Lower lobe of right lung (tissue), 2 donors: ENCODE data around the gene SFRP4. TPM values are rescaled to one million over a fixed set of nuclear protein-coding genes. Genes with fewer than 3 reads are reported as not detected.

Source experiments
- ATAC-seq, 2 donors: fragments of 200-7000 bp; cut with Tn5 transposase; one replicate each; pipeline ENCODE4 v1.9.1; 2020 to 2022; ENCODE audit warnings: mild to moderate bottlenecking in 2 of 2, moderate library complexity in 2 of 2
- DNase-seq: peaks from one replicate; pipeline ENCODE4 v3.0.0-alpha.2; 2020
- H3K27ac ChIP-seq: fragments of 200-600 bp; one replicate; pipeline ENCODE4 v1.8.0; 2022
- H3K27me3 ChIP-seq: fragments of 200-600 bp; one replicate; pipeline ENCODE4 v1.8.0; 2022; ENCODE audit warnings: low read depth
- H3K36me3 ChIP-seq: fragments of 200-600 bp; one replicate; pipeline ENCODE4 v1.8.0; 2022; ENCODE audit warnings: mild to moderate bottlenecking
- H3K4me1 ChIP-seq: fragments of 200-600 bp; one replicate; pipeline ENCODE4 v1.8.0; 2022
- H3K4me3 ChIP-seq: fragments of 200-600 bp; one replicate; pipeline ENCODE4 v1.8.0; 2022; ENCODE audit warnings: mild to moderate bottlenecking
- H3K9me3 ChIP-seq: fragments of 200-600 bp; one replicate; pipeline ENCODE4 v1.8.0; 2022
- intact Hi-C: fragments of 100-400 bp; cut with DNase I; formaldehyde crosslinking; loops from one replicate; pipeline ENCODE4 v1.11.0; 2022
- long read RNA-seq: library from polyadenylated mRNA; unstranded; transcript quantifications from one replicate; pipeline ENCODE4 v2.0.0, GENCODE V29; 2021
- total RNA-seq: library from RNA; stranded (reverse); fragmentation: NEBNext Ultra II Directional; extraction: Animal tissue kit (Norgen Biotek cat#: 25700); gene quantifications from one replicate; pipeline ENCODE4 v1.2.1, GENCODE V29; 2021
- TF ChIP-seq, protein P1 (sequence below): fragments of 200-600 bp; IDR thresholded peaks from one replicate; pipeline ENCODE4 v1.8.0; 2022; ENCODE audit warnings: antibody characterized with exemption, mild to moderate bottlenecking
- donor health status: DM: no; HTN: yes; CAD: no; lungs with severe emphysema.

The SFRP4 gene
- 4.8 TPM for total RNA-seq
- long read RNA-seq, transcript SFRP4-201 (6 exons, 2,966 nt) = major isoform, 26 of 39 reads
- long read RNA-seq, partial matches to known transcripts = 0 of 39 reads
- long read RNA-seq, other reads (novel, unspliced or antisense) = 13 of 39 reads

DNA sequence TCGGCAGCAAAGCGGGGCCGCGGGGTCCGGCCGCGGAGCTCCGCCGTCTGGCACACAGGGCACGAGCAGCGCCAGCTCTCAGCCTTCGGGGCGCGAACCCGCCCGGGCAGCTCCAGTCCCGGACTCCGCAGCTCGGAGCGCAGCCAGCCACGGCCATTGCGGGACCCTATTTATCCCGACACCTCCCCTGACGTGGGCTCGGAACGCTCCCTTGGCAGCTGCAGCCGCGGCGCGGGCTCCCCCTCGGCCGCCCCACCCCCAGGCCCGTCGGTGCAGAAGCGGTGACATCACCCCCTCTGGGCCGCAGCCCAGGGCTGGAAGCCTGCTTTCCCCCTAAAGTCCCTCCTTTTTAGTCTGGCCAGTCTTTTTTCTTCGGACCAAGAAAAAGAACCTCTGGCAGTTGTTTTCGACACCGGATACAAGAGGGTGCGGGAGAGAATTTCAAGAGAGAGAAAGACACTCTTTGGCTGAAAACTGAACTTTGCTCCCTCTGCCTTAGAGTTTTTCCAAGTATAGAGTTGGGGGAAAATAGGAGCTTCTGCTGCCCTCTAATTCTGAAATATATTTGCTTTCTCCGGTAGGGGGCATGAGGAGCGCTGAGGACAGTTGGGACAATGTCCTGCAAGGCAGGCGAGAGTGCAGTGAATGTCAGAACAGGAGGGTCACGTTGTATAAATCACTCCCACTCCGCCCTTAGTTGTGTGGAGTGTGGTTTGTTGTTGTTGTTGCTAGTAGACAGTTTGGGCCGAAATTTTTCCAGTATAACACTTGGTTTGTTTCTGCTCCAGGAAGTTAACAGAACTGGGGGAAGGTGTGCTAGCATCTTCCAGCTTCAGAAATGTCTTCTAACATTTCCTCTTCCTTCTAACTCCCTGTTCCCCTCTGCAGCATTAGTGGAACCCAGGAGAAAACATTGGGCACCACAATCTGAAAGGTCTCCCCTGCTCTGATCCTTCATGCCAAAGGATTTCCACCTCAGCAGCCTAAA lies at the start of gene SFRP4:
SFRP4 (minus strand) TSS at position 145 of the 988 bp plus-strand sequence. CDS start 280 bp downstream, outside the sequence.
- ATAC-seq (peak; percentile 67 to 72), DNase-seq (peak; percentile 67)
- Histone ChIP-seq H3K36me3 (no peaks in the 10 kb centered on the region), H3K27me3 (peaks cover 11% of the 10 kb centered on the region), H3K4me1 (peaks cover 31% of the 10 kb centered on the region), H3K27ac (peak within 1 kb of the TSS; percentile 71), H3K4me3 (peak within 1 kb of the TSS; percentile 60), H3K9me3 (no peaks in the 10 kb centered on the region)
- TF ChIP-seq, protein P1, sequence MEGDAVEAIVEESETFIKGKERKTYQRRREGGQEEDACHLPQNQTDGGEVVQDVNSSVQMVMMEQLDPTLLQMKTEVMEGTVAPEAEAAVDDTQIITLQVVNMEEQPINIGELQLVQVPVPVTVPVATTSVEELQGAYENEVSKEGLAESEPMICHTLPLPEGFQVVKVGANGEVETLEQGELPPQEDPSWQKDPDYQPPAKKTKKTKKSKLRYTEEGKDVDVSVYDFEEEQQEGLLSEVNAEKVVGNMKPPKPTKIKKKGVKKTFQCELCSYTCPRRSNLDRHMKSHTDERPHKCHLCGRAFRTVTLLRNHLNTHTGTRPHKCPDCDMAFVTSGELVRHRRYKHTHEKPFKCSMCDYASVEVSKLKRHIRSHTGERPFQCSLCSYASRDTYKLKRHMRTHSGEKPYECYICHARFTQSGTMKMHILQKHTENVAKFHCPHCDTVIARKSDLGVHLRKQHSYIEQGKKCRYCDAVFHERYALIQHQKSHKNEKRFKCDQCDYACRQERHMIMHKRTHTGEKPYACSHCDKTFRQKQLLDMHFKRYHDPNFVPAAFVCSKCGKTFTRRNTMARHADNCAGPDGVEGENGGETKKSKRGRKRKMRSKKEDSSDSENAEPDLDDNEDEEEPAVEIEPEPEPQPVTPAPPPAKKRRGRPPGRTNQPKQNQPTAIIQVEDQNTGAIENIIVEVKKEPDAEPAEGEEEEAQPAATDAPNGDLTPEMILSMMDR = peak; percentile 61
- intact Hi-C loops = no loop called here

DNA sequence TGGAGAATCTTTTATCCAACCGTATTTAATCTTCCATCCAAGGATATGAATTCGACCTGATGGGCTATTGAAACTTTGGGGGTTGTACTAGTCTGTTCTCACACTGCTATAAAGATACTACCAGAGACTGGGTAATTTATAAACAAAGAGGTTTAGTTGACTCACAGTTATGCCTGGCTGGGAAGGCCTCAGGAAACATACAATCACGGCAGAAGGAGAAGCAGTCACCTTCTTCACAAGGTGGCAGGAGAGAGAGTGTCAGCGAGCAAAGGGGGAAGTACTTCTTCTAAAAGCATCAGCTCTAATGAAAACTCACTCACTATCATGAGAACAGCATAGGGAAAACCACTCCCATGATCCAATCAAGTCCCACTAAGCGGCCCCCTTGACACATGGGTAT lies 47.6 kb upstream of the SFRP4 start:
- Histone ChIP-seq H3K27me3 (no peaks in the 10 kb centered on the region), H3K27ac (no peak overlapping the region), H3K36me3 (no peaks in the 10 kb centered on the region), H3K4me3 (no peak overlapping the region), H3K9me3 (no peaks in the 10 kb centered on the region), H3K4me1 (no peaks in the 10 kb centered on the region)
- ATAC-seq (no peak), DNase-seq (no peak)
- intact Hi-C loops = no loop called here
- TF ChIP-seq, protein P1 = no peak

GRCh38 chr7:37961251-37961650 lies 44.6 kb upstream of the SFRP4 start:
- H3K9me3 ChIP-seq = no peaks in the 10 kb centered on the region
- H3K4me1 ChIP-seq = no peaks in the 10 kb centered on the region
- DNase-seq (no peak), ATAC-seq (no peak)
- H3K27me3 ChIP-seq = no peaks in the 10 kb centered on the region
- TF ChIP-seq, protein P1 = no peak
- no peak overlapping the region for H3K27ac ChIP-seq
- H3K36me3 ChIP-seq = no peaks in the 10 kb centered on the region
- intact Hi-C loops = no loop called here
- H3K4me3 ChIP-seq = no peak overlapping the region

DNA sequence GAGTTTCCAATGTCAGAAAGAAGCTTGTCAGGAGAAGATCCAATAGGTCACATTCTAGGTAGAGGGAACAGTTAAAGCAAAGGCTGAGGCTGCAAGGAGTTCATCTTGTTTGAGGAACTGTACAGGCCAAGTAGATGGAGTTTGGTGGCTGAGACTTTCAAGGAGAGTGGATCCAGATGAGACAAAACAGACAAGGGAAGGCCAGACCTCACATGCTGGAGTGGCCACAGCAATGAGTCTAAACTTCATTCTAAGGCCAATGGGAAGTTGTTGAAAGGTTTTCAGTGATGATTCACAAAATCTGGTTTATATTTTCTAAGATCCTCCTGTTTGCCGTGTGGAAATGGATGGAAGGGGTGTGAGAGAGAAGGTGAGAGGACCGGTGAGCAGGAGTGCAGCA lies 43.9 kb upstream of the SFRP4 start:
- no peaks in the 10 kb centered on the region for H3K9me3 ChIP-seq
- intact Hi-C loops = no loop called here
- H3K4me3 ChIP-seq = no peak overlapping the region
- H3K27ac ChIP-seq = no peak overlapping the region
- DNase-seq (no peak), ATAC-seq (no peak)
- no peaks in the 10 kb centered on the region for H3K27me3 ChIP-seq
- TF ChIP-seq, protein P1 = no peak
- no peaks in the 10 kb centered on the region for H3K4me1 ChIP-seq
- H3K36me3 ChIP-seq = no peaks in the 10 kb centered on the region

DNA sequence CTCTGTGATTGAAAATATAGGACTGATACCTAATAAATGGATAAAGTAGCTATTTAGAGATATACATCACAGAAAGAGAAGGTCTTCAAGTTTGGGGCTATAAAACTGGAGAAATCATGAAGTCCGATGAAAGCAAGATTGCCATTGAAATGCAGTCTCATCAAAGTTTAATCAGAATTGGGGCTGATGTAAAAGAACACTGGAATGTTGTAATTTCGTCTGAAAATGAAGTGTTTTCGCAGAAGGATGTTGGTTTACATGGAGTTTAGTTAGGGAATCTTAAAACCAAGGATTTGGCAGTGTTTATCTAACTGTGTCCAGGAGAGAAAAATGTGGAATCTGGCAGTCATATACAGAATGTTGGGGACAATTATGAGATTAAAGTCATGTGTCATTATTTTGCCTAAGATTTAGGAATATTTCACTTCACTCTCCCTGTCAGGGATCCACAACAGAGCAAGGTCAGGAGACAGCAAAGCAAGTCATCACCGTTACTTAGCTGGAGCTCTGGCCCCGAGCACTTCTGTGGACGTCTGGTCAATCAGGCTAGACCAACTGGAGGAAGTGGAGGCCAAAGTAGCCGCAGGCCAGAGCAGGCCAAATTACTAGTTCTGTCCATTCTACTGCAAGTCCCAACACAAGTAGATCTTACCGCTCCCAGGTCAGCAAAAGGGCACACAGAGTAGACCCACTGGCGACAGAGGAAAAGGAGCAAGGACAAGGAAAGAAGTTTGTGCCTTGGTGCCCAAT lies 40.8 kb upstream of the SFRP4 start:
- no peak overlapping the region for H3K4me3 ChIP-seq
- ATAC-seq = no peak

More for the DNA sequence above, 40.8 kb upstream of the SFRP4 start:
- Histone ChIP-seq H3K4me1 (no peaks in the 10 kb centered on the region), H3K27ac (no peak overlapping the region), H3K36me3 (peaks cover 3% of the 10 kb centered on the region), H3K9me3 (no peaks in the 10 kb centered on the region), H3K27me3 (no peaks in the 10 kb centered on the region)
- intact Hi-C loops = no loop called here
- TF ChIP-seq, protein P1 = no peak
- no peak for DNase-seq
